Gastrocnemius medialis (tissue), 4 donors: ENCODE data around the gene C1QA. TPM values are rescaled to one million over a fixed set of nuclear protein-coding genes. Genes with fewer than 3 reads are reported as not detected.

Experiments used
- ATAC-seq, 2 donors: fragments of 150-250 bp; one replicate each; pipeline ENCODE4 v1.9.1; 2016
- DNase-seq, 2 donors: peaks; one replicate each; pipeline ENCODE4 v3.0.0-alpha.2; 2019
- H3K27ac ChIP-seq, 4 donors: fragments of 200-600 bp; sonication (generic); 1 replicate in 1 of 4; 2 replicates in 3 of 4; pipeline ENCODE4 v1.5.1; 2016 to 2018; ENCODE audit warnings: mild to moderate bottlenecking in 2 of 4, moderate library complexity in 1 of 4
- H3K27me3 ChIP-seq, 3 donors: fragments of 200-600 bp; sonication (generic) in 2 of 3; 1 replicate in 1 of 3; 2 replicates in 2 of 3; pipeline versions ENCODE4 v1.5.1 to v1.6.0; 2016 to 2019; ENCODE audit warnings: mild to moderate bottlenecking in 1 of 3, moderate library complexity in 1 of 3
- H3K36me3 ChIP-seq, 2 donors: fragments of 200-600 bp; sonication (generic) in 1 of 2; one replicate each; pipeline ENCODE4 v1.5.1; 2017 to 2018
- H3K4me1 ChIP-seq, 2 donors: fragments of 200-600 bp; sonication (generic) in 1 of 2; one replicate each; pipeline ENCODE4 v1.5.1; 2016 to 2017; ENCODE audit warnings: mild to moderate bottlenecking in 2 of 2
- H3K4me3 ChIP-seq, 4 donors: fragments of 200-600 bp; sonication (generic) in 3 of 4; 1 replicate in 1 of 4; 2 replicates in 3 of 4; pipeline ENCODE4 v1.5.1; 2016 to 2019; ENCODE audit warnings: mild to moderate bottlenecking in 2 of 4
- H3K9me3 ChIP-seq, 3 donors: fragments of 200-600 bp; sonication (generic) in 2 of 3; 1 replicate in 1 of 3; 2 replicates in 2 of 3; pipeline ENCODE4 v1.5.1; 2016 to 2019
- CTCF ChIP-seq, 5 experiments: fragments of 450-650 bp in 3 of 5; fragments of 200-600 bp in 2 of 5; sonication (generic) in 2 of 5; IDR thresholded peaks in 4 of 5; conservative IDR thresholded peaks in 1 of 5; 1 replicate in 4 of 5; 2 replicates in 1 of 5; pipeline ENCODE4 v1.5.1; 2016 to 2019; ENCODE audit warnings: antibody characterized with exemption in 5 of 5, mild to moderate bottlenecking in 3 of 5, moderate library complexity in 3 of 5
- POLR2A ChIP-seq, 2 donors: fragments of 450-650 bp; IDR thresholded peaks; one replicate each; pipeline ENCODE4 v1.6.1; 2017; ENCODE audit warnings: antibody characterized with exemption in 2 of 2, mild to moderate bottlenecking in 2 of 2, moderate library complexity in 2 of 2
- in situ Hi-C, 4 donors: fragments of 200-750 bp; cut with MboI; loops; one replicate each; pipeline versions ENCODE4 v1.15.0 to v1.8.0; 2017; ENCODE audit warnings: low sequenced_read_pairs in 4 of 4
- intact Hi-C: fragments of 100-400 bp; cut with DNase I; formaldehyde crosslinking; loops from one replicate; pipeline ENCODE4 v1.15.1; 2023; ENCODE audit warnings: low total_unique reads
- microRNA-seq, 2 donors: library from miRNA; unstranded; fragments of <30 nt; microRNA quantifications; one replicate each; pipeline ENCODE4, GENCODE V29; 2016; ENCODE audit warnings: borderline replicate concordance in 2 of 2
- total RNA-seq, 4 donors: library from RNA; depleted of rRNA; stranded (reverse); fragments of >200 nt; gene quantifications; one replicate each; pipeline versions ENCODE4 v1.1.0 to v1.2.3, GENCODE V29; 2016

The C1QA gene
- total RNA-seq, 4 donors from 2014 or later = 14.3 to 64.4 (median 33.0) TPM

GRCh38 chr1:22688466-22688865, 52.0 kb downstream of the C1QA start:
- ATAC-seq (no peak), DNase-seq (no peak)
- TF ChIP-seq CTCF (IDR thresholded peaks at IDR 0.05 in 4 of 5, conservative IDR thresholded peaks at IDR 0.05 in 1 of 5) (no peak), POLR2A (IDR thresholded peaks at IDR 0.05) (no peak)
- intact Hi-C loops (no loop called here), in situ Hi-C loops (no loop called here)
- no peak overlapping the region for H3K4me3 ChIP-seq
- H3K9me3 ChIP-seq = no peaks in the 10 kb centered on the region
- no peaks in the 10 kb centered on the region for H3K36me3 ChIP-seq
- peaks cover 0 to 23% (median 9%) of the 10 kb centered on the region in 3 donors for H3K27me3 ChIP-seq
- H3K4me1 ChIP-seq = no peaks in the 10 kb centered on the region
- no peak overlapping the region for H3K27ac ChIP-seq

Small RNA genes lying within 50 kb of the gene (microRNA-seq; reads per million reads assigned to microRNA genes)
- gene MIR6127 = 0 reads per million in 2 donors

Other genes with a start within 250 kb of the C1QA start
- gene ZBTB40, start 184.8 kb upstream of the C1QA start, total RNA-seq = 10 to 100 TPM; 12.0 to 17.3 (median 12.5) TPM
- not detected for gene EPHA8, start 73.1 kb upstream of the C1QA start, total RNA-seq
- 10 to 100 TPM; 12.9 to 66.3 (median 33.5) TPM for gene C1QC, start 7.0 kb downstream of the C1QA start, total RNA-seq
- gene C1QB, start 16.6 kb downstream of the C1QA start, total RNA-seq = 10 to 100 TPM; 30.6 to 97.2 (median 74.5) TPM
- under 1 TPM in 3 of 4 donors, not detected in 1; 0.07 to 0.58 (median 0.24) TPM for gene EPHB2, start 74.2 kb downstream of the C1QA start, total RNA-seq